Neural crest cell (in vitro differentiated cells): Measurements from ENCODE around the gene CLRN1. TPM values are rescaled to one million over a fixed set of nuclear protein-coding genes. Genes with fewer than 3 reads are reported as not detected.

Source experiments
- DNase-seq: peaks from one replicate; pipeline ENCODE4 v3.0.0; 2021; ENCODE audit warnings: low read depth, mixed read lengths, low spot score
- H3K27ac Mint-ChIP-seq: one replicate; pipeline ENCODE4 v1.8.0; 2021; ENCODE audit warnings: mild to moderate bottlenecking, mixed read lengths; ENCODE audit not compliant: unreplicated experiment
- H3K27me3 Mint-ChIP-seq: 2 replicates; pipeline ENCODE4 v1.8.0; 2021; ENCODE audit warnings: low read depth, mild to moderate bottlenecking, mixed read lengths
- H3K36me3 Mint-ChIP-seq: 2 replicates; pipeline ENCODE4 v1.8.0; 2021; ENCODE audit warnings: low read depth, mild to moderate bottlenecking, mixed read lengths
- H3K4me1 Mint-ChIP-seq: 2 replicates; pipeline ENCODE4 v1.8.0; 2021; ENCODE audit warnings: mixed read lengths
- H3K4me3 Mint-ChIP-seq: one replicate; pipeline ENCODE4 v1.8.0; 2021; ENCODE audit warnings: mild to moderate bottlenecking, mixed read lengths
- H3K9me3 Mint-ChIP-seq: 2 replicates; pipeline ENCODE4 v1.8.0; 2021; ENCODE audit warnings: mixed read lengths
- total RNA-seq: library from RNA; stranded (reverse); gene quantifications from 2 replicates; pipeline ENCODE4 v1.2.1, GENCODE V29; 2021
- TF ChIP-seq, protein P1 (sequence below): fragments of 200-600 bp; sonication (generic); conservative IDR thresholded peaks from 2 replicates; pipeline ENCODE4 v1.5.0; 2021; ENCODE audit warnings: antibody characterized with exemption, mild to moderate bottlenecking

The CLRN1 gene
- total RNA-seq, 1 donor from 2014 or later, result not detected

DNA sequence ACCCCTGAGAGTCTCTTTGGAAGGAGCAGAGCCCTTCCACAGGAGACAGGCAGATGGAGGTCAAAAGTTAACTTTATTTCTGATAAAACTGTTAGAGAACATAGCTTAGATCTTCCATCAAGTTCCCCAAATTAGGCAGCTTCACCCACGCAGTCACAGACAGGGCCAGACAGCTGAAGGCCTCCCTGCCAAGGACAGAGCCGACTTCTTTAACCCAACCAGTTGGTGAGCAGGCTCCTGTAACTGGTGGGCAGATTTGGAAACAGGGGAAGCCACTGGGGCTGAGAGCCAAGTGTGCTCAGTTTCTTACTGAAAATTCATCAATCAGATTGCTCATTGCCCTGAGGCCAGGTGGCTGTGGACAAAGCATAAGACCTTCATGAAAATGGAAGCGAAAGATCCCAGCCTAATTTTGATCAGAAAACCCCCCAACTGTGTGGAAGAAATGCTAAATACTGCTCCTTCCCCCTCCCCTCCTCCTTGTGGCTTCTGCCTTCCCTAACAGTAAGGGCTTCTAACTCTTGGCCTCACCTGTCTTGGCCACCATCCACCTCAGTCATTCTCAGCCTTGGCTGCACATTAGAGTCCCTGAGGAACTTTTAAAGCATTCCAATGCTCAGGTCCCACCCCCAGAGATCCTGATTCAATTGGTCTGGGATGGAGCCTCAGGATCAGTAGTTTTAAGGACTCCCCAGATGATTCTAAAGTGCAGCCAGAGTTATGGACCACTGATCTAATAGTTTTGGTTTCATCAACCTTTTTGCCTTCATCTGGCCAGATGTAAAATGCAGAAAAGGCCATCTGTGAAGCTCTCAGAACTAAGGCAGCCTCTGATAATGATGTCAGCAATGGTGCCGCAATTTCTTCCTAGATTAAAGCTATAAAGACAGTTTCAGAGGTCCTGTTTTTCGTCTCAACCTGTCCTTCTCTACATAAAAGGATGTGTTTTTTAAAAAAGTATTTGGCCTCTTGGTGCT is 11.5 kb downstream of the CLRN1 start:
- Mint-ChIP-seq H3K27me3 (peaks cover 2% of the 10 kb centered on the region), H3K4me3 (no peak overlapping the region), H3K4me1 (no peaks in the 10 kb centered on the region), H3K27ac (no peak overlapping the region), H3K36me3 (no peaks in the 10 kb centered on the region), H3K9me3 (no peaks in the 10 kb centered on the region)
- TF ChIP-seq, protein P1, sequence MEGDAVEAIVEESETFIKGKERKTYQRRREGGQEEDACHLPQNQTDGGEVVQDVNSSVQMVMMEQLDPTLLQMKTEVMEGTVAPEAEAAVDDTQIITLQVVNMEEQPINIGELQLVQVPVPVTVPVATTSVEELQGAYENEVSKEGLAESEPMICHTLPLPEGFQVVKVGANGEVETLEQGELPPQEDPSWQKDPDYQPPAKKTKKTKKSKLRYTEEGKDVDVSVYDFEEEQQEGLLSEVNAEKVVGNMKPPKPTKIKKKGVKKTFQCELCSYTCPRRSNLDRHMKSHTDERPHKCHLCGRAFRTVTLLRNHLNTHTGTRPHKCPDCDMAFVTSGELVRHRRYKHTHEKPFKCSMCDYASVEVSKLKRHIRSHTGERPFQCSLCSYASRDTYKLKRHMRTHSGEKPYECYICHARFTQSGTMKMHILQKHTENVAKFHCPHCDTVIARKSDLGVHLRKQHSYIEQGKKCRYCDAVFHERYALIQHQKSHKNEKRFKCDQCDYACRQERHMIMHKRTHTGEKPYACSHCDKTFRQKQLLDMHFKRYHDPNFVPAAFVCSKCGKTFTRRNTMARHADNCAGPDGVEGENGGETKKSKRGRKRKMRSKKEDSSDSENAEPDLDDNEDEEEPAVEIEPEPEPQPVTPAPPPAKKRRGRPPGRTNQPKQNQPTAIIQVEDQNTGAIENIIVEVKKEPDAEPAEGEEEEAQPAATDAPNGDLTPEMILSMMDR, result no peak
- DNase-seq, result no peak

DNA sequence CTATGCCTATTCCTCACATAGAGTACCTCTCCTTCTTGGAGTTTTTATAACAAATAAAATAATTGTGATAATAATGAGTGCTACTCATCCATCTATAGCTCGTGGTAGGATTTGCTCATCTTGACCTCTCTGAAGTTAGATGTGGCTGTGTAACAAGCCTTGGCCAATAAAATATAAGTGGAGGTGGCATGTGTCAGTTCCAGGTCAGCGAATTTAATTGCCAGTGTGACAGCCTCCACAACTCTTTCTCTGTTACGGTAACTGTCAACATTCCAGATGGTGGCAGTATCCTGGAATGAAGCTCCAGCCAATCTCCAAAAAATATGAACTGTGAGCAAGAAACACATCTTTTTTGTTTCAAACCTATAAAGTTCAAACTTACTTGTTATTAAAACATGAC is 13.8 kb downstream of the CLRN1 start:
- peaks cover 10% of the 10 kb centered on the region for H3K27me3 Mint-ChIP-seq
- TF ChIP-seq, protein P1, result no peak
- no peaks in the 10 kb centered on the region for H3K9me3 Mint-ChIP-seq
- no peak overlapping the region for H3K4me3 Mint-ChIP-seq
- H3K36me3 Mint-ChIP-seq, result no peaks in the 10 kb centered on the region
- DNase-seq, result no peak
- no peak overlapping the region for H3K27ac Mint-ChIP-seq
- H3K4me1 Mint-ChIP-seq, result no peaks in the 10 kb centered on the region

DNA sequence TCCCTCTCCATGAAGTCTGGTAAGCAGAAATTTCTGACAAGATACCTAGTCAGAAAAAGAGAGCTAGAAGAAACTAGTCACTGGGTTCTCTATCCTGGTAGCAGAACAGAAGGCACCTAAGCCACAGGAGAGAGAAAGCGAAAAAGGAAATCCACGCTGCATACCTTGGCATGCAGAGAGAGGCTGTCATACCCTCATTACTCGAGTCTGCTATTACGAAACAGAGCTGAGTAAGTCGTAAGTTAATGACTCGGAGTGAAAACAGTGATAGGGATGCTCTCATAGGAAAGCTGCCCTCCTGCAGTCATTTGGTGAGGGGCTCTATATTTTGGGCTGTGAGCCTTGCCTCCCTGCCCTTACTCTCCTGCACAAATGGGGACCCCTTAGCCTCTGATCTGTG is 16.2 kb downstream of the CLRN1 start:
- H3K9me3 Mint-ChIP-seq, result no peaks in the 10 kb centered on the region
- TF ChIP-seq, protein P1, result no peak

DNA sequence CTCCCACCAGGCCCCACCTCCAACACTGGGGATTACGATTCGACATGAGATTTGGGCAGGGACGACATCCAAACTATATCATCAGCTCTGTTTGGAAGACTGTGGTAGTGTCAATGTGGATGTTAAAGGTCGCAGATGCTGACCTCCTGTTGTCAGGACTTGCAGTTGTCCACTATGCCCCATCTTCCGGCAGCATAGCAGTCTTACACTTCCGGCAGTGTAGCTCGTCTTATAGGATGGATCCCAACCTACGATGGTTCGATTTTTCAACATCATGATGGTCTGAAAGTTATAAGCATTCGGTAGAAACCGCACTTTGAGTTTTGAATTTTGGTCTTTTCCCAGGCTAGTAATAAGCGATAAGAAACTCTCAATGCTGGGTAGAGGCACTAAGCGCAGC is 20.6 kb downstream of the CLRN1 start:
- Mint-ChIP-seq H3K27me3 (peaks cover 10% of the 10 kb centered on the region), H3K9me3 (peaks cover 8% of the 10 kb centered on the region), H3K36me3 (no peaks in the 10 kb centered on the region), H3K27ac (no peak overlapping the region), H3K4me3 (no peak overlapping the region), H3K4me1 (no peaks in the 10 kb centered on the region)
- TF ChIP-seq, protein P1, result no peak
- no peak for DNase-seq

More for the DNA sequence above, 16.2 kb downstream of the CLRN1 start:
- H3K27ac Mint-ChIP-seq, result no peak overlapping the region
- H3K4me1 Mint-ChIP-seq, result no peaks in the 10 kb centered on the region
- H3K36me3 Mint-ChIP-seq, result no peaks in the 10 kb centered on the region
- DNase-seq, result no peak
- no peak overlapping the region for H3K4me3 Mint-ChIP-seq
- peaks cover 10% of the 10 kb centered on the region for H3K27me3 Mint-ChIP-seq

DNA sequence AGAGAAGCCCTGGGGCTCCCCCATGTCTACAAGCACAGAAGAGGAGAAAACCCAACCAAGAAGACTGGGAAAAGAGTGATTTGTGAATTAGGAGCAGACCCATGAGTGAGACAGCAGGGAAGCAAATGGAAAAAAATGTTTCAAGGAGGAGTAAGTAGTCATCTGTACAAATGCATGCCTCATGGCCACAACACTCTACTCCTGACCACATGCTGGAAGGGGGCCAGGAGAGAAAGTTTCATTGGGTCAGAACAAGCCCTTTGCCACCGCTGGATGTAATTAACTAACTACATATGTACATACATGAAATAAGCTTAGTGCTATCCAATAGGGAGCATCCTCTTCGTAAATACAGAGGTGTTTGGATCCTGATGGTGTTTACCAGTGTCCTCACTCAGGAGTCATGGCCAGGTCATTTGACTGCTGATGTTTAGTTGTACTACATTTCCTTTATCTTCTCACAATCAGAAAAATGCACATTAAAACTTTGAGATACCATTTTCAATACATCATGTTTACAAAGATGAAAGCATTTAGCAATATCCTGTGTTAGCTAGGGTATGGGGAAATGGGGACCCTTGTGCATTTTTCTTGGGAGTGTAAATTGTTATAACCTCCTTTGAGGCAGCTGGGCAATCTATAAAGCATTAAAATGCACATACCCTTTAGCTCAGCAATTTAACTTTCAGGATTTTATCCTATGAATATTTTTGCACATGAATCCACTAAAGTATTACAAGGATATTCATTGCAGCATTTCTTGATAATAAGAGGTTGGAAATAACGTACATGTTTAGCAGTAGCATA is 27.1 kb downstream of the CLRN1 start:
- Mint-ChIP-seq H3K9me3 (peaks cover 5% of the 10 kb centered on the region), H3K36me3 (no peaks in the 10 kb centered on the region), H3K27ac (no peak overlapping the region), H3K27me3 (no peaks in the 10 kb centered on the region), H3K4me3 (no peak overlapping the region), H3K4me1 (peaks cover 3% of the 10 kb centered on the region)
- no peak for DNase-seq
- TF ChIP-seq, protein P1, result no peak
